Epithelial cell of proximal tubule (primary cell): ENCODE measurements around the gene ISL2. TPM values are rescaled to one million over a fixed set of nuclear protein-coding genes. Genes with fewer than 3 reads are reported as not detected.

Source experiments
- DNase-seq: peaks from one replicate; pipeline ENCODE4 v3.0.0-alpha.2; 2011; ENCODE audit warnings: low read depth
- H3K4me3 ChIP-seq: 2 replicates; pipeline ENCODE4 v1.5.1; 2011; ENCODE audit warnings: low read depth, mild to moderate bottlenecking, low read length
- total RNA-seq: library from RNA; depleted of rRNA; stranded (reverse); fragments of >200 nt; gene quantifications from 2 replicates; pipeline ENCODE4 v1.2.3, GENCODE V29; 2015
- TF ChIP-seq, protein P1 (sequence below): conservative IDR thresholded peaks from 2 replicates; pipeline ENCODE4 v1.5.1; 2012; ENCODE audit warnings: low read depth, mild to moderate bottlenecking, low read length

The ISL2 gene
- total RNA-seq, 1 donor from 2014 or later = 0.69 TPM

DNA sequence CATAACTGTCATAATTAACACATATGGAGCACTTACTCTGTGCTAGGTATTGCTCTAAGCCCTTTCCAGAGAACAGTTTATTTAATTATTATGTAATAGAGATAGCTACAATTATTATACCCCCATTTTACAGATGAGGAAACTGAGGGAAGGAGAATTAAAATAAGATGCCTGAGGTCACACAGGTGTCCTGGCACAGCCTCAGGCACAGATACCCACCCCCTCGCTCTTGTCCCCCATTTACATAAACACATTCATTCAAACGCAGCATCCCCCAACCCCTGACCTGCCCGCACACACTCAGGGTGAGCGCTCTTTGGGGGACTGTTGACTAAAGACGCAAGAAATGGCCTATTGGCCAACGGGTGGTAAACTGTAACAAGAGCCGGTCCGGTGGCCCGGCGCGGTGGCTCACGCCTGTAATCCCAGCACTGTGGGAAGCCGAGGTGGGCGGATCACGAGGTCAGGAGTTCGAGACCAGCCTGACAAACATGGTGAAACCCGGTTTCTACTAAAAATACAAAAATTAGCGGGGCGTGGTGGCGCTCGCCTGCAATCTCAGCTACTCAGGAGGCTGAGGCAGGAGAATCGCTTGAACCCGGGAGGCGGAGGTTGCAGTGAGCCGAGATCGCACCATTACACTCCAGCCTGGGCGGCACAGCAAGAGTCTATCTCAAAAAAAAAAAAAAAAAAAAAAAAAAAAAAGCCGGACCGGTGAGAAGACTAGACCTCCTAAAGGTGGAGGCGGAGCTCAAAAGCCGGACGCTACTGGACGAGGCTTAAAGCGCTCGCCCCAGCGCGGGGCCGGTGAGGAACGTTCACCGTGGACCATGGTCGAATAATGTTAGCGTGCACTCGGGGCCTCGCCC is 1.9 kb upstream of the ISL2 start:
- TF ChIP-seq, protein P1, sequence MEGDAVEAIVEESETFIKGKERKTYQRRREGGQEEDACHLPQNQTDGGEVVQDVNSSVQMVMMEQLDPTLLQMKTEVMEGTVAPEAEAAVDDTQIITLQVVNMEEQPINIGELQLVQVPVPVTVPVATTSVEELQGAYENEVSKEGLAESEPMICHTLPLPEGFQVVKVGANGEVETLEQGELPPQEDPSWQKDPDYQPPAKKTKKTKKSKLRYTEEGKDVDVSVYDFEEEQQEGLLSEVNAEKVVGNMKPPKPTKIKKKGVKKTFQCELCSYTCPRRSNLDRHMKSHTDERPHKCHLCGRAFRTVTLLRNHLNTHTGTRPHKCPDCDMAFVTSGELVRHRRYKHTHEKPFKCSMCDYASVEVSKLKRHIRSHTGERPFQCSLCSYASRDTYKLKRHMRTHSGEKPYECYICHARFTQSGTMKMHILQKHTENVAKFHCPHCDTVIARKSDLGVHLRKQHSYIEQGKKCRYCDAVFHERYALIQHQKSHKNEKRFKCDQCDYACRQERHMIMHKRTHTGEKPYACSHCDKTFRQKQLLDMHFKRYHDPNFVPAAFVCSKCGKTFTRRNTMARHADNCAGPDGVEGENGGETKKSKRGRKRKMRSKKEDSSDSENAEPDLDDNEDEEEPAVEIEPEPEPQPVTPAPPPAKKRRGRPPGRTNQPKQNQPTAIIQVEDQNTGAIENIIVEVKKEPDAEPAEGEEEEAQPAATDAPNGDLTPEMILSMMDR = no peak
- no peak overlapping the region for H3K4me3 ChIP-seq
- DNase-seq = no peak

DNA sequence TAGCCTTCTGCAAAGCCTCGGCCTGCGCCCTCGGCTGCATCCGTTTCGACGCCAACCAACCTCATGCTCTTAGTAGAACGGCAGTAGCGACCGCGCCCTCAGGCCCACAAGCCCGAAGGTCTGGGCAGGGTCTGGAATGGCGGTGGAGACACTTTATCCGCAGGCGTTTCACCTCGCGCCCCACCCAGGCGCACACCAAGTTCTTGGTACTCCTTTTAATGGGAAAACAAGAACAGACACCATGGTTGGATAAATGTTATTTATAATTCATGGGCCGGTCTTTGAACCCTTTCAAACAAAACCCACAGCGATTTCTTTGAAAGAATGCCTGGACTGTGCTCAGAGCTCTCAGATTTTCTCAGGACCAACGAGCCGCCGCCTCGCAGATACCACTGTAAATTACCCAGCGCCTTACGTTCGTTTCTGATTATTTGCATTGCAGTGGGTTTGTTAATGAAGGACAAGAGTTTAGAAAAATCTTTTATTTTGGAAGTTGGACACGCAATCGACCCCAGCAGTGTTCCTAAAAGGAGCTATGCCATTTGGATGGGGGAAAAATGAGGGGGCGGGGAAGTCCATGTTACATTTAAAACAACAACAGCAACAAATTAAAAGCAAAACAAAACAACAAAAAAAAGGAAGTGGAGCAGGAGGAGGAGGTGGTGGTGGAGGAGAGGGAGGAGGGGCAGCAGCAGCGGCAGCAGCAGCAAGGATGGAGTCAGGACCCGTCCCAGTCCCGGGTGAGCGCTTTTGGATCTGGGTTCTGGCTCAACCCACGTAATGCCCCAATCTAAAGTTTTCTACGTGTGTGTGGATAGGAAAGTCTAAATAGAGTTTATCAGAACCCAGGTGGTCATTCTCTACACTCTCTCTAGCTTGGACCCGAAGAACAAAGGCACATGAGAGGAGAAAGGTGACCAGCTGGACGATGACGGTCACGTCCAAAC is 993 bp upstream of the ISL2 start:
- H3K4me3 ChIP-seq = peak overlapping the region; percentile 16
- TF ChIP-seq, protein P1 = no peak
- no peak for DNase-seq

DNA sequence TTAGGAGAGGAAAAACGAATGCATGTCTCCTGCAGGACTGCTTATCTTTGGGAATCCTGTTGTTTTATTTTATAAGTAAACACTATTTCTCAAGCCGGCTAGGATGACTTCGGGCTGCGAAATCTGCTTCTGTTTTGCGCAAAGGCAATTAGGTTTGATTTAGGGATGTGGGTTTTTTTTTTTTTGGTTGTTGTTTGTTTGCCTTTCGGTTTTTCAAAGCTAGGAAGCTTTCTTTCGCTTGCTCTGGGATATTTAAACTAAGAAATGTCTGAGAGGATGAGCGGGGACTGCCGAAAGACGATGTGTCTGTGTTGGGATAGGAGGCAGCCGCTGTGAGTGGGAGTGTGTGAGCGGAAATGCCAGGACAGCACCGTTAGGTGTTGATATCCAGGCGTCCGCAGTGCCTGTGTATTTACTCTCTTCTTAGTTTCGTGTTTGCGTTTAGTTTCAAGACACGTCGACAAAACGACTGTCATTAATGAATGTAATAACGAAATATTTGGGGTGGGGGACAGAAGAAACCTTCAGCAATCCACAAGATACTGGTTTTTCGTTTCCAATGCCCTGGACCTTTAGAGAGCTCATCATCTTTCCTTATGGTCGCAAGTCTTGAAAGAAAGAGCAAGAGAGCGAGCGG is 604 bp downstream of the ISL2 start:
- TF ChIP-seq, protein P1 = no peak
- no peak overlapping the region for H3K4me3 ChIP-seq
- DNase-seq = no peak

DNA sequence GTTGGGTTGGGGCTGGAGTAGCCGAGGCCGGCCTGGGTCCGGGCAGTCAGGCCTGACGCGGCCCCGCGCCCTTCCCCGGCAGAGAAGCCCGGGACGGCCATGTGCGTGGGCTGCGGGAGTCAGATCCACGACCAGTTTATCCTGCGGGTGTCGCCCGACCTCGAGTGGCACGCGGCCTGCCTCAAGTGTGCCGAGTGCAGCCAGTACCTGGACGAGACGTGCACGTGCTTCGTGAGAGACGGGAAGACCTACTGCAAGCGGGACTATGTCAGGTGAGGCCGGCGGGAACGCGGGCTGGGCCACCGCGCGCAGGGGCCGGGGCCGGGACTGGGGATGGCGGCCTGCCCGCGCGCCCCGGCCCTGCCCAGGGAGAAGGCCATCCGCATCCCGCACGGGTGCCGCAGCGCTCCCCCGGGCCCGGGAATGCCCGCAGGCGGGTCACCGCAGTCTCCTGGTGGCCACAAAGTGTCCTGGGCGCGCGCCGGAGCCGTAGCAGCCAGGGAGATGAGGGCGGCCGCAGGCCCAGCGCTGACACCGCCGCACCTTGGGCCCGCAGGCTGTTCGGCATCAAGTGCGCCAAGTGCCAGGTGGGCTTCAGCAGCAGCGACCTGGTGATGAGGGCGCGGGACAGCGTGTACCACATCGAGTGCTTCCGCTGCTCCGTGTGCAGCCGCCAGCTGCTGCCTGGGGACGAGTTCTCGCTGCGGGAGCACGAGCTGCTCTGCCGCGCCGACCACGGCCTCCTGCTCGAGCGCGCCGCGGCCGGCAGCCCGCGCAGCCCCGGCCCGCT is 1.3 kb downstream of the ISL2 start:
- TF ChIP-seq, protein P1 = no peak
- no peak overlapping the region for H3K4me3 ChIP-seq
- no peak for DNase-seq

DNA sequence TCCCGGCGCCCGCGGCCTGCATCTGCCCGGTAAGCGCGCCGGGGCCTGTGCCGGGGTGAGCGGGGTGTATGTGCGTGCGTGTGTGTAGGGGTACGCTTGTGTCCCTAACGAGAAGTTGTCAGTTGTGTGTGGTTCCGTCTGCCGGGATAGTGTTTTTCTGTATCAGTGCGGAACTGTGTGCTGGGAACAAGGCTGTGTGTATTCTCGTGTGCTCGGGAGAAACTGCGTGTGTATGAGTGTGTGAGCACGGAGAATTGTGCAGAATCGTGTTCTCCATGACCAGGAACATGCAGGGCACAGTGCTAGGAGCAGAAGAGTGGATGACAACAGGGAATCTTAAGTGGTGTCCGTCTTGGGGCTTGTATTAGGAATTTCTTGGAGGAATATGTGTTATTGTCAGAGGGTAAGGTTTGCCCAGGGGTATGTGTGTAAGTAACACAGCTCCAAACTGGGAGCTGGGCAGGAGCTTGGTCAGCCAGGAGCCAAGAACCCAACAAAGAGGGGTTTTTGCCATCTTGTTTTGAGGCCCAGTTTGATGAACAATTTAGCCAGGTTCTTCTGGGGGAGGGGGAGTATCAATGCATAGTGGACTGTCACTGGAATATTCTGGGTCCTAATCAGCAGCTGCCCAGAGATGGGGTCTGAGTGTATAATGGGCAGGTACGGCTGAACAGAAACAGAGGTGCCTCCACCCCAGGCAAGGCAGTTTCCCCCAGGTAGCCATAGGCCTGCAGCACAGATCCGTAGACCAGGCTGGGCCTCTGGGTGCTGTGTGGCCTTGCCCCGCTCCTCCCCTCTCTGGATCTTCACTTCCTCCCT is 2.1 kb downstream of the ISL2 start:
- no peak for DNase-seq
- TF ChIP-seq, protein P1 = no peak
- H3K4me3 ChIP-seq = no peak overlapping the region
